Thyroid gland (tissue), 4 donors: ENCODE results near the gene TBC1D3.
"Not testable (repeated sequence)": the region's sequence is repeated elsewhere in the genome, so short reads cannot be mapped to it uniquely, and the experiment has no call there.

ENCODE experiments used
- CTCF ChIP-seq, 6 experiments: fragments of 200-600 bp in 3 of 6; fragments of 450-650 bp in 3 of 6; sonication (generic) in 3 of 6; IDR thresholded peaks; one replicate each; pipeline ENCODE4 v1.5.1; 2016 to 2019; ENCODE audit warnings: antibody characterized with exemption in 6 of 6, mild to moderate bottlenecking in 2 of 6, inconsistent platforms in 1 of 6, moderate library complexity in 1 of 6
- POLR2A ChIP-seq, 2 donors: fragments of 450-650 bp; IDR thresholded peaks; one replicate each; pipeline ENCODE4 v1.6.1; 2017; ENCODE audit warnings: antibody characterized with exemption in 2 of 2, mild to moderate bottlenecking in 2 of 2, moderate library complexity in 1 of 2

- TF ChIP-seq CTCF, POLR2A (IDR thresholded peaks at IDR 0.05): not testable (repeated sequence)
These were observed 40.4 kb upstream of the TBC1D3 start for GRCh38 chr17:38232790-38233189.
